Measurements from ENCODE around the gene CELF1.

CELF1 gene

DNA sequence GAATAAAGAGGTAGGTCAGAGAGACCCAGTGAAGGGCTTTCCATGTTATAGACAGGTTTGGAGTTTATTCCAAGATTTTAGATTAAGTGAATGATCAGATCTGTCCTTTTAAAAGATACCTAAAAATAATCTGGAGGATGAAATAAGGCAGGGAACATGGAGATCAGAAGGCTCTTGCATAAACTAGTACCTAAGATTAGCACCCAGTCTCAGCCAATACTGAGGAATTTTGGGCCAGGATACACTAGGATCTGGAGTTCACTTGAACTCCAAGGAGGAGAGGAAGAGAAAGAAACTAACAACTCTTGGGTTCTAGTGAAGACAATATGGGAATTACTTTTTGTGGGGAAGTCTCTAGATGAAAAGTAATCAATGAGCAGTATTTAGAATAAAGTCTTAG, 56.1 kb downstream of the CELF1 start:
- in situ Hi-C loops (cut with MboI; ENCODE audit: low sequenced_read_pairs, unreplicated experiment) = no loop called here
- TF ChIP-seq, protein P1, sequence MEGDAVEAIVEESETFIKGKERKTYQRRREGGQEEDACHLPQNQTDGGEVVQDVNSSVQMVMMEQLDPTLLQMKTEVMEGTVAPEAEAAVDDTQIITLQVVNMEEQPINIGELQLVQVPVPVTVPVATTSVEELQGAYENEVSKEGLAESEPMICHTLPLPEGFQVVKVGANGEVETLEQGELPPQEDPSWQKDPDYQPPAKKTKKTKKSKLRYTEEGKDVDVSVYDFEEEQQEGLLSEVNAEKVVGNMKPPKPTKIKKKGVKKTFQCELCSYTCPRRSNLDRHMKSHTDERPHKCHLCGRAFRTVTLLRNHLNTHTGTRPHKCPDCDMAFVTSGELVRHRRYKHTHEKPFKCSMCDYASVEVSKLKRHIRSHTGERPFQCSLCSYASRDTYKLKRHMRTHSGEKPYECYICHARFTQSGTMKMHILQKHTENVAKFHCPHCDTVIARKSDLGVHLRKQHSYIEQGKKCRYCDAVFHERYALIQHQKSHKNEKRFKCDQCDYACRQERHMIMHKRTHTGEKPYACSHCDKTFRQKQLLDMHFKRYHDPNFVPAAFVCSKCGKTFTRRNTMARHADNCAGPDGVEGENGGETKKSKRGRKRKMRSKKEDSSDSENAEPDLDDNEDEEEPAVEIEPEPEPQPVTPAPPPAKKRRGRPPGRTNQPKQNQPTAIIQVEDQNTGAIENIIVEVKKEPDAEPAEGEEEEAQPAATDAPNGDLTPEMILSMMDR (IDR thresholded peaks at IDR 0.05; ENCODE audit: borderline replicate concordance, control extremely low read depth, extremely low read depth, insufficient read depth, missing control alignments) = no peak
- DNase-seq (ENCODE audit: low spot score) = no peak

GRCh38 chr11:47495856-47496217, 57.1 kb downstream of the CELF1 start:
- DNase-seq (ENCODE audit: low spot score) = no peak
- TF ChIP-seq, protein P1 (IDR thresholded peaks at IDR 0.05; ENCODE audit: borderline replicate concordance, control extremely low read depth, extremely low read depth, insufficient read depth, missing control alignments) = no peak
- in situ Hi-C loops (cut with MboI; ENCODE audit: low sequenced_read_pairs, unreplicated experiment) = no loop called here

- in situ Hi-C loops (cut with MboI; ENCODE audit: low sequenced_read_pairs, unreplicated experiment) = no loop called here
- TF ChIP-seq, protein P1 (IDR thresholded peaks at IDR 0.05; ENCODE audit: borderline replicate concordance, control extremely low read depth, extremely low read depth, insufficient read depth, missing control alignments) = no peak
- DNase-seq (ENCODE audit: low spot score) = no peak
Observed at GRCh38 chr11:47495011-47495855, 57.7 kb downstream of the CELF1 start.

- TF ChIP-seq, protein P1 (IDR thresholded peaks at IDR 0.05; ENCODE audit: borderline replicate concordance, control extremely low read depth, extremely low read depth, insufficient read depth, missing control alignments) = no peak
- DNase-seq (ENCODE audit: low spot score) = no peak
- in situ Hi-C loops (cut with MboI; ENCODE audit: low sequenced_read_pairs, unreplicated experiment) = no loop called here
Observed at GRCh38 chr11:47489395-47489755, 63.6 kb downstream of the CELF1 start.

GRCh38 chr11:47488674-47489394, 64.1 kb downstream of the CELF1 start:
- in situ Hi-C loops (cut with MboI; ENCODE audit: low sequenced_read_pairs, unreplicated experiment) = no loop called here
- TF ChIP-seq, protein P1 (IDR thresholded peaks at IDR 0.05; ENCODE audit: borderline replicate concordance, control extremely low read depth, extremely low read depth, insufficient read depth, missing control alignments) = no peak
- DNase-seq (ENCODE audit: low spot score) = no peak

GRCh38 chr11:47488111-47488510, 64.8 kb downstream of the CELF1 start:
- DNase-seq (ENCODE audit: low spot score) = no peak
- in situ Hi-C loops (cut with MboI; ENCODE audit: low sequenced_read_pairs, unreplicated experiment) = no loop called here
- TF ChIP-seq, protein P1 (IDR thresholded peaks at IDR 0.05; ENCODE audit: borderline replicate concordance, control extremely low read depth, extremely low read depth, insufficient read depth, missing control alignments) = no peak

Data from GM13976 (cell line).